Upper lobe of left lung (tissue), 6 donors: Measurements from ENCODE around the gene STYXL2. TPM values are rescaled to one million over a fixed set of nuclear protein-coding genes. Genes with fewer than 3 reads are reported as not detected.

Experiments
- ATAC-seq, 2 donors: fragments of 200-7000 bp; cut with Tn5 transposase; one replicate each; pipeline ENCODE4 v1.9.1; 2022; ENCODE audit warnings: mild to moderate bottlenecking in 2 of 2, moderate library complexity in 2 of 2; ENCODE audit not compliant: low FRiP score in 2 of 2
- DNase-seq, 2 donors: peaks; one replicate each; pipeline ENCODE4 v3.0.0-alpha.2; 2019 to 2020
- H3K27ac ChIP-seq, 4 donors: fragments of 200-600 bp; sonication (generic); one replicate each; pipeline ENCODE4 v1.5.1; 2016 to 2019
- H3K27me3 ChIP-seq, 4 donors: fragments of 200-600 bp; sonication (generic); one replicate each; pipeline ENCODE4 v1.5.1; 2017 to 2019
- H3K36me3 ChIP-seq, 4 donors: fragments of 200-600 bp; sonication (generic); one replicate each; pipeline ENCODE4 v1.5.1; 2016 to 2019
- H3K4me1 ChIP-seq, 4 donors: fragments of 200-600 bp; sonication (generic); one replicate each; pipeline ENCODE4 v1.5.1; 2018 to 2019
- H3K4me3 ChIP-seq, 4 donors: fragments of 200-600 bp; sonication (generic); one replicate each; pipeline ENCODE4 v1.5.1; 2017 to 2019; ENCODE audit warnings: mild to moderate bottlenecking in 2 of 4, moderate library complexity in 1 of 4
- H3K9me3 ChIP-seq, 4 donors: fragments of 200-600 bp; sonication (generic); one replicate each; pipeline ENCODE4 v1.5.1; 2018 to 2019
- CTCF ChIP-seq, 6 experiments: fragments of 450-650 bp in 4 of 6; fragments of 200-600 bp in 2 of 6; sonication (generic) in 2 of 6; IDR thresholded peaks; one replicate each; pipeline ENCODE4 v1.5.1; 2016 to 2019; ENCODE audit warnings: antibody characterized with exemption in 6 of 6
- EP300 ChIP-seq, 4 donors: sonication (generic); formaldehyde crosslinking; IDR thresholded peaks; one replicate each; pipeline ENCODE4 v1.5.1; 2017; ENCODE audit warnings: antibody characterized with exemption in 4 of 4, control low read depth in 2 of 4
- POLR2A ChIP-seq, 4 donors: fragments of 450-650 bp; IDR thresholded peaks; one replicate each; pipeline ENCODE4 v1.5.1; 2016 to 2017; ENCODE audit warnings: antibody characterized with exemption in 4 of 4, mild to moderate bottlenecking in 2 of 4
- POLR2AphosphoS5 ChIP-seq, 2 donors: sonication (generic); formaldehyde crosslinking; IDR thresholded peaks; one replicate each; pipeline ENCODE4 v1.5.1; 2017; ENCODE audit warnings: antibody characterized with exemption in 2 of 2
- WGBS, 2 donors: methylation state at CpG; one replicate each; pipeline ENCODE4 v1.1.5; 2017 to 2018; 5-methylcytosine and 5-hydroxymethylcytosine counted together
- total RNA-seq, 6 donors: library from RNA; depleted of rRNA in 4 of 6; stranded (reverse); fragments of >200 nt in 4 of 6; gene quantifications; one replicate each; pipeline versions ENCODE4 v1.1.0 to v1.2.1, GENCODE V29; 2016 to 2021
- donor health status: DM: no; HTN: no; CAD: no; lungs with moderate emphysema.
- donor health status: DM: no; HTN: yes; CAD: no; lungs with severe emphysema.

The STYXL2 gene
- total RNA-seq, 6 donors from 2014 or later = 0.10 to 0.30 (median 0.23) TPM; not detected in 3

GRCh38 chr1:167094690-167095089 lies 815 bp downstream of the STYXL2 start:
- ATAC-seq (no peak), DNase-seq (peak in 1 of 2 donors; percentile 20)
- Histone ChIP-seq H3K27me3 (no peaks in the 10 kb centered on the region), H3K4me1 (peaks cover 0 to 5% (median 1%) of the 10 kb centered on the region in 4 donors), H3K36me3 (no peaks in the 10 kb centered on the region), H3K9me3 (no peaks in the 10 kb centered on the region), H3K27ac (no peak overlapping the region), H3K4me3 (no peak overlapping the region)
- TF ChIP-seq POLR2A (IDR thresholded peaks at IDR 0.05) (no peak), EP300 (IDR thresholded peaks at IDR 0.05) (no peak), POLR2AphosphoS5 (IDR thresholded peaks at IDR 0.05) (no peak), CTCF (IDR thresholded peaks at IDR 0.05) (no peak)
- 90 to 94% methylated on average over 8 of the region's 8 CpGs for WGBS, 2 donors

GRCh38 chr1:167095368-167095767 lies 1.5 kb downstream of the STYXL2 start:
- ATAC-seq (no peak), DNase-seq (no peak)
- 47 to 51% methylated on average over 5 of the region's 5 CpGs for WGBS, 2 donors
- Histone ChIP-seq H3K36me3 (no peaks in the 10 kb centered on the region), H3K4me3 (no peak overlapping the region), H3K9me3 (no peaks in the 10 kb centered on the region), H3K27ac (no peak overlapping the region), H3K27me3 (no peaks in the 10 kb centered on the region), H3K4me1 (peaks cover 0 to 3% (median 0%) of the 10 kb centered on the region in 4 donors)
- no peak for TF ChIP-seq CTCF (IDR thresholded peaks at IDR 0.05)
- no peak for TF ChIP-seq EP300 (IDR thresholded peaks at IDR 0.05)
- no peak for TF ChIP-seq POLR2A (IDR thresholded peaks at IDR 0.05)
- no peak for TF ChIP-seq POLR2AphosphoS5 (IDR thresholded peaks at IDR 0.05)

GRCh38 chr1:167099851-167100250 lies 6.0 kb downstream of the STYXL2 start:
- Histone ChIP-seq H3K27ac (no peak overlapping the region), H3K4me3 (no peak overlapping the region), H3K36me3 (no peaks in the 10 kb centered on the region), H3K27me3 (no peaks in the 10 kb centered on the region), H3K4me1 (no peaks in the 10 kb centered on the region), H3K9me3 (no peaks in the 10 kb centered on the region)
- WGBS, 2 donors = 75 to 100% methylated on average over 1 of the region's 1 CpG
- DNase-seq = no peak
- TF ChIP-seq EP300 (IDR thresholded peaks at IDR 0.05) = no peak
- no peak for TF ChIP-seq POLR2AphosphoS5 (IDR thresholded peaks at IDR 0.05)
- TF ChIP-seq CTCF (IDR thresholded peaks at IDR 0.05) = no peak
- TF ChIP-seq POLR2A (IDR thresholded peaks at IDR 0.05) = no peak
- no peak for ATAC-seq

GRCh38 chr1:167100730-167101129 lies 6.9 kb downstream of the STYXL2 start:
- 98 to 100% methylated on average over 2 of the region's 2 CpGs for WGBS, 2 donors

More at GRCh38 chr1:167100730-167101129, 6.9 kb downstream of the STYXL2 start:
- Histone ChIP-seq H3K36me3 (no peaks in the 10 kb centered on the region), H3K27me3 (no peaks in the 10 kb centered on the region), H3K4me1 (no peaks in the 10 kb centered on the region), H3K27ac (no peak overlapping the region), H3K4me3 (no peak overlapping the region), H3K9me3 (no peaks in the 10 kb centered on the region)
- TF ChIP-seq EP300 (IDR thresholded peaks at IDR 0.05) (no peak), POLR2A (IDR thresholded peaks at IDR 0.05) (no peak), POLR2AphosphoS5 (IDR thresholded peaks at IDR 0.05) (no peak), CTCF (IDR thresholded peaks at IDR 0.05) (no peak)
- ATAC-seq (no peak), DNase-seq (no peak)
